HG03432 (cell line): ENCODE results near the gene RAPH1.
A peak's percentile ranks its signal among the peaks of the same experiment; 100 is the strongest.

Source experiments
- ATAC-seq: cut with Tn5 transposase; IDR thresholded peaks from one replicate; pipeline ENCODE4 v1.9.1; 2021; ENCODE audit warnings: mild to moderate bottlenecking, moderate library complexity; ENCODE audit not compliant: unreplicated experiment

RAPH1 gene

GRCh38 chr2:203535078-203535783 is at the start of gene RAPH1:
TSS of gene RAPH1 (minus strand) at chr2:203535301. CDS start at chr2:203495353, 39,948 bp downstream.
- ATAC-seq: peak; percentile 85

- ATAC-seq: no peak
Measured at GRCh38 chr2:203584784-203585183, 49.7 kb upstream of the RAPH1 start.

- peak; percentile 70 for ATAC-seq
Measured at GRCh38 chr2:203583701-203584100, 48.6 kb upstream of the RAPH1 start.

GRCh38 chr2:203583084-203583695 is 48.1 kb upstream of the RAPH1 start:
- ATAC-seq: no peak

GRCh38 chr2:203582468-203582867 is 47.4 kb upstream of the RAPH1 start:
- ATAC-seq: no peak

GRCh38 chr2:203580844-203581243 is 45.7 kb upstream of the RAPH1 start:
- no peak for ATAC-seq

GRCh38 chr2:203579730-203580129 is 44.6 kb upstream of the RAPH1 start:
- no peak for ATAC-seq

- ATAC-seq: peak; percentile 95
Measured at GRCh38 chr2:203578759-203579643, 43.9 kb upstream of the RAPH1 start.

GRCh38 chr2:203574824-203575223 is 39.7 kb upstream of the RAPH1 start:
- no peak for ATAC-seq

- no peak for ATAC-seq
Measured at GRCh38 chr2:203572316-203572715, 37.2 kb upstream of the RAPH1 start.

GRCh38 chr2:203569677-203570316 is 34.7 kb upstream of the RAPH1 start:
- ATAC-seq: no peak

- no peak for ATAC-seq
Measured at GRCh38 chr2:203567691-203568090, 32.6 kb upstream of the RAPH1 start.

- ATAC-seq: no peak
Measured at GRCh38 chr2:203566161-203566560, 31.1 kb upstream of the RAPH1 start.

- ATAC-seq: no peak
Measured at GRCh38 chr2:203565076-203565475, 30.0 kb upstream of the RAPH1 start.

- ATAC-seq: no peak
Measured at GRCh38 chr2:203562268-203562667, 27.2 kb upstream of the RAPH1 start.

- ATAC-seq: no peak
Measured at GRCh38 chr2:203559641-203560040, 24.5 kb upstream of the RAPH1 start.

- no peak for ATAC-seq
Measured at GRCh38 chr2:203553784-203554183, 18.7 kb upstream of the RAPH1 start.

GRCh38 chr2:203551778-203552177 is 16.7 kb upstream of the RAPH1 start:
- no peak for ATAC-seq

- no peak for ATAC-seq
Measured at GRCh38 chr2:203550266-203550665, 15.2 kb upstream of the RAPH1 start.

- no peak for ATAC-seq
Measured at GRCh38 chr2:203549406-203549805, 14.3 kb upstream of the RAPH1 start.

- no peak for ATAC-seq
Measured at GRCh38 chr2:203548887-203549286, 13.8 kb upstream of the RAPH1 start.
